GM18861 (cell line): Measurements from ENCODE around the gene DTX2.
"Not testable (repeated sequence)": the region's sequence is repeated elsewhere in the genome, so short reads cannot be mapped to it uniquely, and the experiment has no call there.

Experiments used
- ATAC-seq: cut with Tn5 transposase; IDR thresholded peaks from one replicate; pipeline ENCODE4 v1.9.1; 2021; ENCODE audit not compliant: unreplicated experiment

Gene DTX2

DNA sequence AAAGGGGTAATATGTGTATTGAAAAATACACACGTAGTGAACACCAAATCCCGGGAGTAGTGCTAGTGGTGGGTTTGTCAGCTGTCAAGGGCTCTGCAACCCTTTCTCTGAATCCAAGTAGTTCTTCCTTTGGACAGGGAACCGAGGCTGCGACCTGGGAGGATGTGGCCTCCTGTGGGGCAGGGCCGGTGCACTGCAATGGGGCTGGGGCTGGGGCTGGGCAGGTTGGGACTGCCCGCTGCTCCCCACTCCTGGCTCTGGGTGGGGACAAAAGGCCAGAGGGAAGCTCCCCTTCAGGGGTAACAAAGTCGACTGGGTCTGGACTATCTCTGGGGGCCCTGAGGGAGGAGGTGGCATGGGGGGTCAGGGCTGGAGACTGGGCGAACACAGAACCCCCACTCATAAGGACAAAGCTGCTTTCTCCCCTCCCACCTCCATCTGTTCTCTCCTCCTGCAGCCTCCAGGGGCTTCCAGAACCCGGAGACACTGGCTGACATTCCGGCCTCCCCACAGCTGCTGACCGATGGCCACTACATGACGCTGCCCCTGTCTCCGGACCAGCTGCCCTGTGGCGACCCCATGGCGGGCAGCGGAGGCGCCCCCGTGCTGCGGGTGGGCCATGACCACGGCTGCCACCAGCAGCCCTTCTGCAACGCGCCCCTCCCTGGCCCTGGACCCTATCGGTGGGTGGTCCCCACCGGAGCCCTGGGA, 49.8 kb downstream of the DTX2 start:
- not testable (repeated sequence) for ATAC-seq

DNA sequence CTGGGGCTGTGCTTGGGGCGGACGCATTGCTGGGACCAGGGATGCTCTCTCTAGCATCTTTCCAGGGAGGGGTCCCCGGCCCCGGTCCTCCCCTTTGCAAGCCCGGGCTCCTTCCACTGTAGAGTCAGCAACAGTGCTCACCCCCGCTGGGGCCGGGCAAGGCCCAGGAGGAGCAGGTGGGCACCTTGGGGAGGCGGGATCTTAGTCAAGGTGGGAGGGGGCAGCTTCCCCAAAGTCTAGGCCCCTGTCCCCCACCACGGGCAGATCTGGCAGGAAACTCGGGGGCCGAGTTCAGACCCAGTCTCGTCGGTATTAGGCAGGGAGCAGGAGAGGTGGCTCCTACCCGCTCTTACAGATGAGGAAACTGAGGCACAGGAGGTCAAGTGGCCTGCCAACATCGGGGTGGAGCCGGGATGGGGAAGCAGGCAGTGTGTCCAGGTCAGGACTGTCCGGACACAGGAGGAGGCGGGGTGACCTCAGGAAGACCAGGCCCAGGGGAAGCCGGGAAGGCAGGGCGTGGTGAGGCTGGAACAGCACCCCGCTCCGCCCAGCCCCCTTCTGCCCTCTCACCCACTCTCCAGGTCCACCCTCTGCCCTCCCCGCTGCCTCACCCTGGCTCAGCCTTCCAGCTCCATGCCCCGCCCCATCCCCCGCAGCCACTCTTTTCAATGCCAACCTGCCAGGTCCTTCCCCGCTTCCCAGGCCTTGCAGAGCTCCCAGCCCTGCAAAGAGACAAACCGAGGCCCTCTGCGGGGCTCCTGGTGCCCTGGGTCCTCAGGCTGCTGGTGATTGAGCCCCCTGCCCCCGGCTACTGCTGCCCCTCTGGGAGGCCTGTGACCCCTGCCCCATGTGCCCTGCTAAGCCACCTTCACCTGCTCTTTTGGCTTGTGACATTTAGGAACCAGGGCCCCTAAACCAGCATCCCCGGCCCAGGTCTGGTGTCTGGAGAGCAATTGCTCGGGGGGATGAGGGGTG, 50.7 kb downstream of the DTX2 start:
- ATAC-seq: not testable (repeated sequence)

DNA sequence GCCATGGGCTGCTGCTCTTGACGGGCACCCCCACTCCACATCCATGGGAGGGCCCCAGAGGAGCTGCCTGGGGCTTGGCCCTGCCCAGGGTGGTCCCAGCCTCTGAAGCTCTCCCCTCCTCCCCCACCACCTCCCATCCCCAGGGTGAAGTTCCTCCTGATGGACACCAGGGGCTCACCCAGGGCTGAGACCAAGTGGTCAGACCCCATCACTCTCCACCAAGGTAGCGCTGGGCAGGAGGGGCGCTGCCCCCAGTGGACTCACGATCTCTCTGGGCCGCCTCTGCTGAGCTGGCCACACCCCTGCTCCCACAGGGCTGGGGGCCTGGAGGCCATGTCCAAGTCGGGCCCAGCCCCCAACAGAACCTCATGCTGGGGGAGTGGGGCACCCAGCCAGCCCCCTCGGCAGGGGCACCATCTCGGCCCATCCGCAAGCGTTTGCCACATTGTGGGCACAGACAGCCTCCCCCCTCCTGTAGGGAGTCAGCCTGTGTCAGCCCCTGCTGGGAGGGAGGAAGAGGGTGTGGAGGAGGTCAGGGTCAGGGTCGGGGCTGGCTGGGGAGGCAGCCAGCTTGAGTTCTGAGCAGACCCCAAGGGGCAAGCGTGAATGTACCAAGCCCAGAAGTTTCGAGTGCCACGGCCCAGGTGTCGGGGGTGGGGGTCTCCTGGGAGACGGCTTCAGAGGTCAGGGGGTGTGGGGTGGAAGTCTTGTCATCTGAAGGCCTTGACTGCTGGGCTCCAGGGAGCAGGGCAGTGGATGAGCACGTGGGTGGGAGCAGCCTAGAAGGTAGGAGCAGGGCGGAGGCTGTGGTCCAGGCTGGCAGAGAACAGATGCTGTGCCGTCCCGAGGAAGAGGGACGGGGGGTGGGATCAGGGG, 51.7 kb downstream of the DTX2 start:
- no peak for ATAC-seq

DNA sequence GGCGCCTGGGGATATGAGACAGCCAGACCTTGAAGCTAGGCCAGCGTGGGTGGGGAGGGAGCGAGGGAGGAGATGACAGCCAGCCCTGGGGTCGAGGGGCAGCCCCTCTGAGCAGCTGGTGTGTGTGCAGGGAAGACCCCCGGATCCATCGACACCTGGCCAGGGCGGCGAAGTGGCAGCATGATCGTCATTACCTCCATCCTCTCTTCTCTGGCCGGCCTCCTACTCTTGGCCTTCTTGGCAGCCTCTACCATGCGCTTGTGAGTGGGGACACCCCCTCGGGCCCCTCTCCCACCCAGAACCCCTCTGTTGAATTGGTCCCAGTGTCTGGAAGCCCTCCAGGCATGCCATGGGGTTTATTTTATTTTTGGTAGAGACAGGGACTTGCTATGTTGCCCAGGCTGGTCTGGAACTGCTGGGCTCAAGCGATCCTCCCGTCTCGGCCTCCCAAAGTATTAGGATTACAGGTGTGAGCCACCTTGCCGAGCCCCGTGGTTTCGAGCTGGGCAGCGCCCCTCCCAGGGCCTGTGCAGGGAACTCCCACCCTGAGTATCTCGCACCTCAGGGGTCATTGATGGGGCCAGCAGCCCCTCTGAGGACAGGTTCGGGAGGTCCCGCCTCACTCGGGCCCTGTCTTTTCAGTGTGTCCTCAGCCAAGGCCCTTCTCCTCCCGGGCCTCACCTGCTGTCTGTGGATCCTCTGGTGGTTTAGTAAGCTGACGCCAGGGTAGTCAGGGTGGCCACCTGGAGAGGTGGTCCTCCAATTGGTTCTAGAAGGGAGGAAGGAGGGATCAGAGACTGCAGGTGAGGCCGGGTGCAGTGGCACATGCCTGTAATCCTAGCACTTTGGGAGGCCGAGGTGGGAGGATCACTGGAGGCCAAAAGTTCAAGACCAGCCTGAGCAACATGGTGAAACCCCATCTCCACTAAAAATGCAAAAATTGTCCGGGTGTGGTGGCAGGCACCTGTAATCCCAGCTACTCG, 52.6 kb downstream of the DTX2 start:
- no peak for ATAC-seq

DNA sequence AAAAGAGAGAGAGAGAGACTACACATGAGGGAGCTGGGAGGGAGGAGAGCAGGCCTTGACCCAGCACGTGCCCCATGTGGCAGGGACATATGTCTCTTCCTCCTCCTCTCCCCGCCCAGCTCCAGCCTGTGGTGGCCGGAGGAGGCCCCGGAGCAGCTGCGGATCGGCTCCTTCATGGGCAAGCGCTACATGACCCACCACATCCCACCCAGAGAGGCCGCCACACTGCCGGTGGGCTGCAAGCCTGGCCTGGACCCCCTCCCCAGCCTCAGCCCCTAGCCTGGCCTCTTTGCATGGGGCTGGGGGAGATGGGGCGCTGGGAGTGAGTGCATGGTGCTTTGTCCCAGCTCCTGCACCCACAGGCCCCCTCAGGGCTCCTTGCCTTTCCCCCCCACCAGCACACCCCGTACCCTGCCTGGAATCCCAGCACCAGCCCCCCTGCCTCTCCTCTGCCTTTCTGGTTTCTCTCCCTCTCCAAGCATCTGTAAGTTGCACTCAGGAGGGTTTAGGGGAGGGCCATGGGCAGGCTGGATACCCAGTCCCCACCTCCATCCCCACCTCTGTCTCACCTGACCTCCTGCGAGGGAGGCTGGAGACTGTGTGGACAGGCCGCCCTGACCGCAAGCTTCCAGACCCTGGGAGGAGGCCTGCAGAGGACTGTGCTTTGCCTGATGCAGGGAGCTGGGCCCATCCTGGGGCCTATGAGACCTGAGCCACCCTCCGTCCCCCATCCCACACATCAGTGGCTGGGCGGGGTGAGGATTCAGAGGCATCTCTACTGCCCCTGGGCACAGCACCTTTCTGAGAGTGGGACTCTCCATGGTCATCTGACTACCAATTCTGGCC, 53.6 kb downstream of the DTX2 start:
- no peak for ATAC-seq

DNA sequence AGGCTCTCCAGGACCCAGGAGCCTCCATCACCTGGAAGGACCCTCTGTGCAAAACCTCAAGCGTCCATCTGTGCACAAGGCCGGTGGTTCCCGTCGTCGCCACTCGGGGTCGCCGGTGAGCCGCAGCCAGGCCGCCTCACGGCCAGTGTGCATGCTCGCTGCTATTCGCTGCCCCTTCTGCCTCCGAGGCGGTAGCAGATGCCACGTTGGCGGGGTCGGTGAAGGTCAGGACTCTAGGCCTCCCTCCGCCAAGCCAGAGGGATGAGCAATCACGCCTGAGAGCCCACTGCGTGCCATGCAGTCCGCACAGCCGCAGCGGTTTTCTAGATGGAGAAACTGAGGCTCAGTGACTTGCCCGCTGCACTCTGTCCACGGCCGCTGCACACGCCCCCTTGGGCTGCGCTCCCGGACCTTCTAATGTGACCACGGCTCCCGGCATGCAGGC, 54.5 kb downstream of the DTX2 start:
- no peak for ATAC-seq

DNA sequence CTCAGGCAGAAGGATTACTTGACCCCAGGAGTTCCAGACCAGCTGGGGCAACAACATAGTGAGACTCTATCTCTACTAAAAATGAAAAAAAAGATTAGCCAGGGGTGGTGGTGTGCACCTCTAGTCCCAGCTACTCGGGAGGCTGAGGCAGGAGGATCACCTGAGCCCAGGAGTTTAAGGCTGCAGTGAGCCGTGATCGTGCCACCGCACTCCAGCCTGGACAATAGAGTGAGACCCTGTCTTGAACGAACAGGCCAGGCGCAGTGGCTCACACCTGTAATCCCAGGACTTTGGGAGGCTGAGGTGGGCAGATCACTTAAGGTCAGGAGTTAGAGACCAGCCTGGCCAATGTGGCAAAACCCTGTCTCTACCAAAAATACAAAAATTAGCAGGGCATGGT, 55.4 kb downstream of the DTX2 start:
- not testable (repeated sequence) for ATAC-seq

DNA sequence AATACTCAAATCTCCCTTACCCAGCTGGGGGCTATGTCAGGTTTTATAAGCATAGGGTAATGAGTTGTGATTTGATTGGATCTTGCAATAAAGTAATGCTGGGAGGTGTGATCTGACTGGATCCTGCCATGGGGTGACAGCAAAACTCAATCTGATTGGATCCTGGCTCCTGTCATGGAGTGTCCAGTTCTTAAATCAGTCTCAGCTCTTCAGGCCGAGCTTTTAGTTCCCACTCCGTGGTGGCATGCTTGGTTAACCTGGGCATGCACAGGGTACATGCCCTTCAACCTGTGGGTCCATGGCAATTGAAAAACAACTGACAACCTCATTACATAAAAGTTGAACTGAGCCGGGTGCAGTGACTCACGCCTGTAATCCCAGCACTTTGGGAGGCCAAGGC, 64.7 kb downstream of the DTX2 start:
- not testable (repeated sequence) for ATAC-seq

DNA sequence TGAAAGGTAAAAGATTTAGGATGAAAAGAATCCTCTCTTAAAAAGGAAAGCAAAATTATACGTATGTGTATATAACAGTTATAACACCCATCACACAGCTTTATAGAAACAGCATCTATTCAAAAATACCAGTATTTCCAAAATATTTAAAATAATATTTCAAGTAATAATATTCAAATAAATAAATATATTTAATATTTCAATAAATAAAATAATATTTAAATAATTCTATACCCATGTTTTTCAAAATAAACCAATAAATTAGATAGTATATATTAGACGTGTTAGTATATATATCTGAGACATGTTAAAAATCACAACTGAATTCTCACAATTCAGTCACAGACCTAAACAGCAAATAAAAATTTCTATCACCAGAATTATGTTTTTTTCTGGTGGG, 70.1 kb downstream of the DTX2 start:
- ATAC-seq: not testable (repeated sequence)

DNA sequence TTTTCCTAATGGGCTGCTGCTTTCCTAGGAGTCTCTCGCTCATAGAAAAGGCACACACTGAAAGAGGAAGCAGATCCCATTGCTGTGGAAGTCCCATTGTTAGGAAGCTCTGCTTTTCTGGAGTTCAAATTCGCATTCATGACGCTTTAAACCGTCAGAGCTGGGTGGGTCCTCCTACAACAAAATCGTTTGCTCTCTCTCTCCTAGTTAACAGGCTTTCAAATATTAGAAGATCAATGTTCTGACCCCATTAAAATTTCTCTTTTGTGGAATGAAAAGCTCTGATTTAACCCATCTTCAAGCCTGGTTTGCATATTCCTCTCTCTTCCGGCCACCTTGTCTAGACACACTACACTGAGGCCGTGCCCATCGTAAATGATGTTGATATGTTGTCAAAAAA, 81.7 kb downstream of the DTX2 start, which contains the start of gene SPDYE16:
TSS of gene SPDYE16 (minus strand) at position 101 of the 400 bp plus-strand sequence. CDS start 1,838 bp downstream, outside the sequence.
- not testable (repeated sequence) for ATAC-seq

DNA sequence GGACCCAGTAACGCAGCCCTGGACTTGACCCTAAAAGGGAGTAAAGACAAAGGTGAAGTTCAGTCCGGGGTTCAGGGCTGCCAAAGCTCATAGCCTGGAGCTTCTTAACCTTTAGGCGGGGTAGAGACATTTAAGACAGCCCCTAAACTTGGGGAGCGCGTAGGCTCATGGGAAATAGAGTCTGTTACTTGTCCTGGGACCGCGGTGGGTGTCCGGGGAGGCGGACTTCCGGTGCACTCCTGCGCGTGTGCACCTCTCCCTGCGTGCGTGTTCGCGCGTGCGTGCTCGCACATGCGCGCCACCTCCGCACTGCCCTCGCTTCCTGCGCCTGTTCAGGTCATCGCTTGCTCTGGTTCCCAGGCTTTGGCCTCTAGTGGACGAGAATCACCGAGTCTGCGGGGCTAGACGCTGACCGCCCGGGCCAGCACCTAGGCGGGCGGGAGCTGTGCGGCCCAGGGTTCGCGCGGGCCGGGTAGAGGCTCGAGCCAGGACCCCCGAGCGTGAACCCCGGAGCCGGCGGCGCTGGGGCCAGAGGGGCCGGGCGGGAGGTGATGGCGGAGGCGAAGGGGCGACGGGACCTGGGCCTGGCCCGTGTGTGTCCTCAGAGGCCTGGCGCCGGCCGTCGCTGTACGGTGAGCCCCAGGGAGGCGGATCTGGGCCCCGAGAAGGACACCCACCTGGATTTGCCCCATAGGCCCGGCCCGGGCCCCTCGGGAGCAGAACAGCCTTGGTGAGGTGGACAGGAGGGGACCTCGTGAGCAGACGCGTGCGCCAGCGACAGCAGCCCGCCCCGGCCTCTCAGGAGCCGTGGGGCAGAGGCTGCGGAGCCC, 87.7 kb downstream of the DTX2 start:
- peak; percentile 98 for ATAC-seq

DNA sequence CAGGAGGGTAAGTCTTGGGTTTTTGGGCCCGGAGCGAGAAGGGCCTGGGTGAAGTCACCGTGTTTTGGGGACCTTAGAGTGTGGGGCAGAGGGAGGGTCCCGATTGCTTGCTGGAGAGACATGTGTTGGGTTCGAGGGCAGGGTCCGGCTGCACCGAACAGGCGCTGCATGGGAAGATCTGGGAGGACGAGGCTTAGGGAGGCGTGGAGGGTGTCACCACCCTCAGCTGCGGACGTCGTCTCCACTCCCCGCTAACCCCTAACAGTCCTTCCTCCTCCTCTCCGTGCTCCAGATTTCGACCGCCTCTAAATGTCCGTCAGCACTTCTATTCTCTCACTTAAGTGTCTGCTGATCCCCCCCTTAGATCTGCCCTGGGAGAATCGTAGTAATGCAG, 88.3 kb downstream of the DTX2 start:
- ATAC-seq: not testable (repeated sequence)

DNA sequence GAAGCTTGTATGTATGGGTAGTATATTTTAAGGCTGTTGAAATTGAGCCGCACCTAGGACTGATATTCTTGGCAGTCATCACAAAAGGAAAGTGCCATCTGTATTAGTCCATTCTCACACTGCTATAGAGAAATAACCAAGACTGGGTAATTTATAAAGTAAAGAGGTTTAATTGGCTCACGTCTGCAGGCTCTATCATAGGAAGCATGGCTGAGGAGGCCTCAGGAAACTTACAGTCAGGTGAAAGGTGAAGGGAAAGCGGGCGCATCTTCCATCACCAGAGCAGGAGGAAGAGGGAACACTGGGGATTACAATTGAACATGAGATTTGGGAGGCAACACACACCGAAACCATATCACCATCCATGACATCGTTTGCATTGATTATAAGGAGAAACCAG, 90.5 kb downstream of the DTX2 start:
- ATAC-seq: not testable (repeated sequence)
